ENCODE measurements around the gene TMED10. TPM values are rescaled to one million over a fixed set of nuclear protein-coding genes. Genes with fewer than 3 reads are reported as not detected.
A peak's percentile ranks its signal among the peaks of the same experiment; 100 is the strongest.

TMED10 gene
- total RNA-seq, 1 donor from 2014 or later: 286 TPM

GRCh38 chr14:75123991-75124390, 52.4 kb downstream of the TMED10 start:
- Histone ChIP-seq H3K9me3 (no peaks in the 10 kb centered on the region), H3K4me1 (peaks cover 59% of the 10 kb centered on the region), H3K36me3 (peaks cover 20% of the 10 kb centered on the region), H3K27ac (peak overlapping the region; percentile 58), H3K27me3 (ENCODE audit: low read depth) (no peaks in the 10 kb centered on the region), H3K4me3 (no peak overlapping the region)
- ATAC-seq: no peak
- TF ChIP-seq, protein P1, sequence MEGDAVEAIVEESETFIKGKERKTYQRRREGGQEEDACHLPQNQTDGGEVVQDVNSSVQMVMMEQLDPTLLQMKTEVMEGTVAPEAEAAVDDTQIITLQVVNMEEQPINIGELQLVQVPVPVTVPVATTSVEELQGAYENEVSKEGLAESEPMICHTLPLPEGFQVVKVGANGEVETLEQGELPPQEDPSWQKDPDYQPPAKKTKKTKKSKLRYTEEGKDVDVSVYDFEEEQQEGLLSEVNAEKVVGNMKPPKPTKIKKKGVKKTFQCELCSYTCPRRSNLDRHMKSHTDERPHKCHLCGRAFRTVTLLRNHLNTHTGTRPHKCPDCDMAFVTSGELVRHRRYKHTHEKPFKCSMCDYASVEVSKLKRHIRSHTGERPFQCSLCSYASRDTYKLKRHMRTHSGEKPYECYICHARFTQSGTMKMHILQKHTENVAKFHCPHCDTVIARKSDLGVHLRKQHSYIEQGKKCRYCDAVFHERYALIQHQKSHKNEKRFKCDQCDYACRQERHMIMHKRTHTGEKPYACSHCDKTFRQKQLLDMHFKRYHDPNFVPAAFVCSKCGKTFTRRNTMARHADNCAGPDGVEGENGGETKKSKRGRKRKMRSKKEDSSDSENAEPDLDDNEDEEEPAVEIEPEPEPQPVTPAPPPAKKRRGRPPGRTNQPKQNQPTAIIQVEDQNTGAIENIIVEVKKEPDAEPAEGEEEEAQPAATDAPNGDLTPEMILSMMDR (IDR thresholded peaks at IDR 0.05): no peak
- no peak for DNase-seq
- intact Hi-C loops (cut with DNase I): no loop called here

DNA sequence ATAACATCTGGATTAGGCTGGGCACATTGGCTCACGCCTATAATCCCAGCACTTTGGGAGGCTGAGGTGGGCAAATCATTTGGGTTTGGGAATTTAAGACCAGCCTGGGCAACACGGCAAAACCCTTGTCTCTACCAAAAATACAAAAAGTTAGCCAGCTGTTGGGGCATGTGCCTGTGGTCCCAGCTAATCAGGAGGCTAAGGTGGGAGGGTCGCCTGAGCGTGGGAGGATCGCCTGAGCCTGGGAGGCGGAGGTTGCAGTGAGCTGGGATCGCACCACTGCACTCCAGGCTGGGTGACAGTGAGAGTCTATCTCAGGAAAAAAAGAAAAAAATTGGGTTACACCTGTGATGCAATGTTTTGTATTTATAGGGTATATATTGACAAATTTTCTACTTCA, 54.9 kb downstream of the TMED10 start:
- peaks cover 44% of the 10 kb centered on the region for H3K36me3 ChIP-seq
- no peak for ATAC-seq
- H3K9me3 ChIP-seq: no peaks in the 10 kb centered on the region
- no peak overlapping the region for H3K4me3 ChIP-seq
- no peak for DNase-seq
- H3K27ac ChIP-seq: no peak overlapping the region
- TF ChIP-seq, protein P1 (IDR thresholded peaks at IDR 0.05): no peak
- peaks cover 42% of the 10 kb centered on the region for H3K4me1 ChIP-seq
- H3K27me3 ChIP-seq (ENCODE audit: low read depth): no peaks in the 10 kb centered on the region
- intact Hi-C loops (cut with DNase I): no loop called here

DNA sequence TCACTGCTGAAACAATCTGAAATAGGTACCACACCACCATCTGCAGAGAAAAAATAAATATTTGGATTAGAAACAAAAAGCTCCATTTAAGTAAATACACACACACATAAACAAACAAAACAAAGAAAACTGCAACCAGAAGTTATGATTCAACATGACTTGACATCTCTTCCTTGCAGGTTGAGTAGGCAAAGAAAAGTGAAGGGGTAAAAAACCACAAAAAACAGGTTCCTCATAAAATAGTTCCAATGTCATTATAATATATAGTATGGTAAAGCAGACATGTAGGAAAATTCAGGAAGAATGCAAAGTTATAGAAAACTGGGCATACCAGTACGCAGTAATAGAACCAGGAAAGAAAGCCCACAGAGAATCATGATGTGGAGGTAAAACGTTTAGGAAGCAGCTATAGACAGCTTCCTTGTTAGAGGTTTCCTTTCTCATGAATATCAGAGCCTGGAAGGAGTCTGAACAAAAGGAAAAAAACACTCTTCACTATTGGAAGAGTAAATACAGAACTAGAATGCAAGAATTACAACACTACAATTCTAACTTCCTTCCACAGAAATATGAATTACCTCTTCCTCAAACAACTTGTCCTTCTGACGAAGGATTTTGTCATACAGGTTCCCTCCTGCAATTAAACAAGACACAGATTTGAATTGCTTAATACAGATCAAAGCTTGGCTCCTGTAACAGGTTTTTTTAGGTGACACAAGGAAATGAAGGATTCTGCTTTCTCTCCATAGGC, 55.7 kb downstream of the TMED10 start:
- DNase-seq: no peak
- peak; percentile 53 to 61 for ATAC-seq
- Histone ChIP-seq H3K9me3 (no peaks in the 10 kb centered on the region), H3K4me3 (no peak overlapping the region), H3K27me3 (ENCODE audit: low read depth) (no peaks in the 10 kb centered on the region), H3K4me1 (peaks cover 34% of the 10 kb centered on the region), H3K27ac (no peak overlapping the region), H3K36me3 (peaks cover 53% of the 10 kb centered on the region)
- intact Hi-C loops (cut with DNase I): no loop called here
- TF ChIP-seq, protein P1 (IDR thresholded peaks at IDR 0.05): no peak

DNA sequence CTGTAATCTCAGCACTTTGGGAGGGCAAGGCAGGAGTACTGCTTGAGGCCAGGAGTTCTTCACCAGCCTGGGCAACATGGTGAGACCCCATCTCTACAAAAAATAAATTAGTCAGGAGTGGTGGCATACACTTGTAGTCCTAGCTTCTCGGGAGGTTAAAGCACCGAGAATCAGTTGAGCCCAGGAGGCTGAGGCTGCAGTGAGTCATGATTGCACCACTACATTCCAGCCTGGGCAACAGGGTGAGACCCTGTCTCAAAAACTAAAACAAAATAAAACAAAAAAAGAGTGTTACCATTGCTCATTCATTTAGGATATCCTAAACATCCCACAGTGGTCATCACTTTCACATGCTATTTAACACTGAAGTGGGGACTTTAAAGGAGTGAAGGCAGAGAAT, 57.4 kb downstream of the TMED10 start:
- Histone ChIP-seq H3K9me3 (no peaks in the 10 kb centered on the region), H3K36me3 (peaks cover 69% of the 10 kb centered on the region), H3K27me3 (ENCODE audit: low read depth) (no peaks in the 10 kb centered on the region), H3K27ac (no peak overlapping the region), H3K4me1 (peaks cover 17% of the 10 kb centered on the region), H3K4me3 (no peak overlapping the region)
- DNase-seq (no peak), ATAC-seq (no peak)
- intact Hi-C loops (cut with DNase I): no loop called here
- TF ChIP-seq, protein P1 (IDR thresholded peaks at IDR 0.05): no peak

- intact Hi-C loops (cut with DNase I): no loop called here
Observed at GRCh38 chr14:75113932-75114539, 62.4 kb downstream of the TMED10 start.

More at GRCh38 chr14:75113932-75114539, 62.4 kb downstream of the TMED10 start:
- no peak for ATAC-seq
- H3K27ac ChIP-seq: no peak overlapping the region
- no peak overlapping the region for H3K4me3 ChIP-seq
- TF ChIP-seq, protein P1 (IDR thresholded peaks at IDR 0.05): no peak
- DNase-seq: no peak
- no peaks in the 10 kb centered on the region for H3K9me3 ChIP-seq
- H3K27me3 ChIP-seq (ENCODE audit: low read depth): no peaks in the 10 kb centered on the region
- H3K36me3 ChIP-seq: peaks cover 100% of the 10 kb centered on the region
- no peaks in the 10 kb centered on the region for H3K4me1 ChIP-seq

All from lower lobe of right lung (tissue), 2 donors.